Fibroblast of lung (primary cell): Measurements from ENCODE around the gene CHD5.

Source experiments
- EZH2 ChIP-seq: IDR thresholded peaks from 2 replicates; pipeline ENCODE4 v1.5.1; 2012; ENCODE audit warnings: low read length, control low read depth, mild to moderate bottlenecking; ENCODE audit errors: missing control alignments
- TF ChIP-seq, protein P1 (sequence below), 2 donors: IDR thresholded peaks in 1 of 2; conservative IDR thresholded peaks in 1 of 2; 1 replicate in 1 of 2; 2 replicates in 1 of 2; pipeline ENCODE4 v1.5.1; 2011 to 2012; ENCODE audit warnings: low read length in 2 of 2, control low read depth in 1 of 2, inconsistent platforms in 1 of 2, low read depth in 1 of 2, mild to moderate bottlenecking in 1 of 2

GRCh38 chr1:6073480-6074053, 106.6 kb downstream of the CHD5 start:
- TF ChIP-seq, protein P1, sequence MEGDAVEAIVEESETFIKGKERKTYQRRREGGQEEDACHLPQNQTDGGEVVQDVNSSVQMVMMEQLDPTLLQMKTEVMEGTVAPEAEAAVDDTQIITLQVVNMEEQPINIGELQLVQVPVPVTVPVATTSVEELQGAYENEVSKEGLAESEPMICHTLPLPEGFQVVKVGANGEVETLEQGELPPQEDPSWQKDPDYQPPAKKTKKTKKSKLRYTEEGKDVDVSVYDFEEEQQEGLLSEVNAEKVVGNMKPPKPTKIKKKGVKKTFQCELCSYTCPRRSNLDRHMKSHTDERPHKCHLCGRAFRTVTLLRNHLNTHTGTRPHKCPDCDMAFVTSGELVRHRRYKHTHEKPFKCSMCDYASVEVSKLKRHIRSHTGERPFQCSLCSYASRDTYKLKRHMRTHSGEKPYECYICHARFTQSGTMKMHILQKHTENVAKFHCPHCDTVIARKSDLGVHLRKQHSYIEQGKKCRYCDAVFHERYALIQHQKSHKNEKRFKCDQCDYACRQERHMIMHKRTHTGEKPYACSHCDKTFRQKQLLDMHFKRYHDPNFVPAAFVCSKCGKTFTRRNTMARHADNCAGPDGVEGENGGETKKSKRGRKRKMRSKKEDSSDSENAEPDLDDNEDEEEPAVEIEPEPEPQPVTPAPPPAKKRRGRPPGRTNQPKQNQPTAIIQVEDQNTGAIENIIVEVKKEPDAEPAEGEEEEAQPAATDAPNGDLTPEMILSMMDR (conservative IDR thresholded peaks at IDR 0.05 in 1 of 2, IDR thresholded peaks at IDR 0.05 in 1 of 2; ENCODE audit: low read depth in 1 of 2, low read length in 2 of 2) = no peak
- no peak for TF ChIP-seq EZH2
